KMS-11 (cell line): ENCODE measurements around the gene GDF11.

Experiments
- H2AFZ ChIP-seq: fragments of 200-600 bp; sonication (generic); 2 replicates; pipeline ENCODE4 v1.6.1; 2016; ENCODE audit warnings: antibody characterized with exemption, mixed run types, low read depth
- H3K27ac ChIP-seq: fragments of 200-600 bp; sonication (generic); 2 replicates; pipeline ENCODE4 v1.6.1; 2016; ENCODE audit warnings: mild to moderate bottlenecking, mixed run types
- H3K27me3 ChIP-seq: fragments of 200-600 bp; sonication (generic); 2 replicates; pipeline ENCODE4 v1.6.1; 2017; ENCODE audit warnings: mild to moderate bottlenecking, low read depth, mixed run types, moderate library complexity; ENCODE audit not compliant: insufficient read depth
- H3K36me3 ChIP-seq: fragments of 200-600 bp; sonication (generic); 2 replicates; pipeline ENCODE4 v1.6.1; 2017; ENCODE audit warnings: mild to moderate bottlenecking, mixed run types; ENCODE audit not compliant: insufficient read depth
- H3K4me1 ChIP-seq: fragments of 200-600 bp; sonication (generic); 2 replicates; pipeline ENCODE4 v1.6.1; 2016; ENCODE audit warnings: mild to moderate bottlenecking, low read depth, mixed run types; ENCODE audit not compliant: poor library complexity, severe bottlenecking
- H3K4me2 ChIP-seq: fragments of 200-600 bp; sonication (generic); 2 replicates; pipeline ENCODE4 v1.7.0; 2016; ENCODE audit warnings: mild to moderate bottlenecking, mixed run types
- H3K4me3 ChIP-seq: fragments of 200-600 bp; sonication (generic); IDR thresholded peaks from 2 replicates; pipeline ENCODE4 v1.6.1; 2017; ENCODE audit warnings: low read depth, low read length, mixed read lengths; ENCODE audit not compliant: insufficient read depth
- H3K79me2 ChIP-seq: fragments of 200-600 bp; sonication (generic); 2 replicates; pipeline ENCODE4 v1.6.1; 2016; ENCODE audit warnings: low read depth, mixed run types; ENCODE audit not compliant: insufficient read depth
- H3K9ac ChIP-seq: fragments of 200-600 bp; sonication (generic); 2 replicates; pipeline ENCODE4 v1.6.1; 2016; ENCODE audit warnings: mild to moderate bottlenecking, mixed run types
- H4K20me1 ChIP-seq: fragments of 200-600 bp; sonication (generic); 2 replicates; pipeline ENCODE4 v1.6.1; 2016; ENCODE audit warnings: mild to moderate bottlenecking, mixed run types; ENCODE audit not compliant: insufficient read depth
- TF ChIP-seq, protein P1 (sequence below): fragments of 200-600 bp; sonication (generic); conservative IDR thresholded peaks from 2 replicates; pipeline ENCODE4 v1.6.1; 2017; ENCODE audit warnings: low read depth, mild to moderate bottlenecking, antibody characterized with exemption, low read length, moderate library complexity, mixed read lengths

The GDF11 gene

DNA sequence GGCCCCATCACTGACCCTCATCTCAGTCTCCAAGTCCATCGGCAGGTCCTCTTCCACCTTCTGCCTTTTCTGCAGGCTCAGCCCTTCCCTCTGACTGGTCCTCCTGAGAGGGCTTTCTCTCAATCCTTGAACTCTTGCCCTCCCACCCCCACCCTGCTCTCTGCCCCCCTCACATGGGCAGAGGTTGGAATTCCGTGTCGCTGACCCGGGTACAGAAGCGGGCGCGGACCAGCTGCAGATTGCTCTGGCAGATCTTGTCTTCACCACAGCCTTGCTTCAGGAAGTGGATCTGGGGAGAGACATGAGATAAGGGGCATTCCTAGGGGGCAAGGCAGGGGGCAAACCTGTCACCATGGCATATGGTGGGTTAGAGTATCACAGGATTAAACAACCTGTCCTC, 47.6 kb upstream of the GDF11 start:
- Histone ChIP-seq H4K20me1 (no peaks in the 10 kb centered on the region), H2AFZ (no peak overlapping the region), H3K4me3 (no peak overlapping the region), H3K9ac (no peak overlapping the region), H3K79me2 (no peaks in the 10 kb centered on the region), H3K4me1 (peaks cover under 1% of the 10 kb centered on the region), H3K27me3 (peaks cover 6% of the 10 kb centered on the region; the same call in 1 of the 2 replicates), H3K27ac (no peak overlapping the region), H3K4me2 (no peak overlapping the region), H3K36me3 (no peaks in the 10 kb centered on the region)
- TF ChIP-seq, protein P1, sequence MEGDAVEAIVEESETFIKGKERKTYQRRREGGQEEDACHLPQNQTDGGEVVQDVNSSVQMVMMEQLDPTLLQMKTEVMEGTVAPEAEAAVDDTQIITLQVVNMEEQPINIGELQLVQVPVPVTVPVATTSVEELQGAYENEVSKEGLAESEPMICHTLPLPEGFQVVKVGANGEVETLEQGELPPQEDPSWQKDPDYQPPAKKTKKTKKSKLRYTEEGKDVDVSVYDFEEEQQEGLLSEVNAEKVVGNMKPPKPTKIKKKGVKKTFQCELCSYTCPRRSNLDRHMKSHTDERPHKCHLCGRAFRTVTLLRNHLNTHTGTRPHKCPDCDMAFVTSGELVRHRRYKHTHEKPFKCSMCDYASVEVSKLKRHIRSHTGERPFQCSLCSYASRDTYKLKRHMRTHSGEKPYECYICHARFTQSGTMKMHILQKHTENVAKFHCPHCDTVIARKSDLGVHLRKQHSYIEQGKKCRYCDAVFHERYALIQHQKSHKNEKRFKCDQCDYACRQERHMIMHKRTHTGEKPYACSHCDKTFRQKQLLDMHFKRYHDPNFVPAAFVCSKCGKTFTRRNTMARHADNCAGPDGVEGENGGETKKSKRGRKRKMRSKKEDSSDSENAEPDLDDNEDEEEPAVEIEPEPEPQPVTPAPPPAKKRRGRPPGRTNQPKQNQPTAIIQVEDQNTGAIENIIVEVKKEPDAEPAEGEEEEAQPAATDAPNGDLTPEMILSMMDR: no peak

- Histone ChIP-seq H3K36me3 (no peaks in the 10 kb centered on the region), H3K79me2 (no peaks in the 10 kb centered on the region), H3K4me1 (peaks cover 7% of the 10 kb centered on the region), H4K20me1 (no peaks in the 10 kb centered on the region), H3K9ac (no peak overlapping the region), H3K4me3 (no peak overlapping the region), H3K27ac (no peak overlapping the region), H3K27me3 (peaks cover 6% of the 10 kb centered on the region; the same call in 1 of the 2 replicates), H3K4me2 (no peak overlapping the region), H2AFZ (no peak overlapping the region)
- TF ChIP-seq, protein P1: no peak
Observed at GRCh38 chr12:55696141-55696540, 46.8 kb upstream of the GDF11 start.

DNA sequence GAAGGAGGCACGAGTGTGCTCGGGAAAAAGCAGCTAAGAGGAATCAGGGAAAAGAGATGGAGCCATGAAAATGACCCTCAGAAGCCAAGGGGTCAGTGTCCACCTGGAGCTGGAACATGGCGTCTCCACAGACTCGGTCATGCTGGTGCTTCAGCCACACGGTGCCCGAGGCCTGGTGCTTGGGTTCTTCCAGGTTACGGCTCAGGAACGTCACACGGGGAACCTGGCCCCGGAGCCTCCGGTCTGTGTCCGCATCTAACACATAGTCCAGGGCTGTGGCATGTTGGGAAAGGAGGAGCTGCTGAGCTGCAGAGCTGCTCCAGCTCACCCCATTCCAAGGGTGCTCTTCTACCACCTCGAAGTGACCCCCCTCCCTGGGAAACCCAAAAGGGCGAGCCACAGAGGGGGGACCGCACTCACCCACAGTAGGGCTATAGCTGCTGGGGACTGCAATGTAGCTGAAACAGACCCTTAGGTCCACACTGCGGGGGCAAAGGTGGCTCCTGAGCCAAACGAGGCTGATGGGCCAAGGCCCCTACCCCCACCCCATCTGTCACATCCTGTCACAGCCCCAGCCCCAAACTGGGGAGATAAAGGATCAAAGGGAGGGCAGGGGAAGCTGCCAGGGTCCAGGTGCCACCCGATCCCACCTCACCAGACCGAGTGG, 46.0 kb upstream of the GDF11 start:
- no peak overlapping the region for H3K4me2 ChIP-seq
- H4K20me1 ChIP-seq: no peaks in the 10 kb centered on the region
- peaks cover 6% of the 10 kb centered on the region; the same call in 1 of the 2 replicates for H3K27me3 ChIP-seq
- TF ChIP-seq, protein P1: no peak
- no peak overlapping the region for H3K4me3 ChIP-seq
- no peaks in the 10 kb centered on the region for H3K79me2 ChIP-seq
- no peaks in the 10 kb centered on the region for H3K36me3 ChIP-seq
- H3K27ac ChIP-seq: no peak overlapping the region
- no peak overlapping the region for H3K9ac ChIP-seq
- no peak overlapping the region for H2AFZ ChIP-seq
- H3K4me1 ChIP-seq: peaks cover 7% of the 10 kb centered on the region

- Histone ChIP-seq H3K27ac (no peak overlapping the region), H3K36me3 (no peaks in the 10 kb centered on the region), H3K79me2 (no peaks in the 10 kb centered on the region), H4K20me1 (no peaks in the 10 kb centered on the region), H3K4me2 (no peak overlapping the region), H3K27me3 (peaks cover 6% of the 10 kb centered on the region; the same call in 1 of the 2 replicates), H3K9ac (no peak overlapping the region), H3K4me3 (no peak overlapping the region), H2AFZ (no peak overlapping the region), H3K4me1 (peaks cover 7% of the 10 kb centered on the region)
- TF ChIP-seq, protein P1: no peak
Observed at GRCh38 chr12:55697686-55698085, 45.2 kb upstream of the GDF11 start.
